ENCODE measurements around the gene TTC28.

TTC28 gene

GRCh38 chr22:28269277-28269676 is 410.4 kb downstream of the TTC28 start:
- no peaks in the 10 kb centered on the region for H3K36me3 ChIP-seq (ENCODE audit: control insufficient read depth in 2 of 2, insufficient read depth in 1 of 2, low read length in 2 of 2)
- CTCF ChIA-PET, result interaction anchor here (0.8 to 1.0 kb wide), 2 partner anchors 40 to 235 kb away, joined by 3 to 5 read pairs; no protein-coding TSS in a partner anchor
- POLR2A ChIA-PET, result no interaction called here
- H3K4me1 ChIP-seq (ENCODE audit: control insufficient read depth, insufficient read depth, low read length), result no peaks in the 10 kb centered on the region
- no peaks in the 10 kb centered on the region for H3K9me3 ChIP-seq (ENCODE audit: control insufficient read depth, insufficient read depth, low read depth, low read length)
- TF ChIP-seq ZBTB21 (tag by site-specific recombination; IDR thresholded peaks at IDR 0.05), result no peak
- TF ChIP-seq GLI2 (tag by site-specific recombination; IDR thresholded peaks at IDR 0.05; ENCODE audit: borderline replicate concordance, low read depth), result no peak
- no peak for TF ChIP-seq ZNF76 (tag by site-specific recombination; IDR thresholded peaks at IDR 0.05; ENCODE audit: borderline replicate concordance, low read depth)
- H3K4me3 ChIP-seq (ENCODE audit: low read depth, low read length), result no peak overlapping the region
- H3K27ac ChIP-seq (ENCODE audit: extremely low read depth, low read depth, low read length), result no peak overlapping the region

GRCh38 chr22:28268850-28269249 is 410.8 kb downstream of the TTC28 start:
- ChIA-PET CTCF (interaction anchor here (0.8 to 1.3 kb wide), 3 partner anchors 16 to 236 kb away, joined by 3 to 5 read pairs (median 4); no protein-coding TSS in a partner anchor), POLR2A (no interaction called here)
- H3K4me1 ChIP-seq (ENCODE audit: control insufficient read depth, insufficient read depth, low read length), result no peaks in the 10 kb centered on the region
- no peaks in the 10 kb centered on the region for H3K9me3 ChIP-seq (ENCODE audit: control insufficient read depth, insufficient read depth, low read depth, low read length)
- H3K36me3 ChIP-seq (ENCODE audit: control insufficient read depth in 2 of 2, insufficient read depth in 1 of 2, low read length in 2 of 2), result no peaks in the 10 kb centered on the region
- H3K4me3 ChIP-seq (ENCODE audit: low read depth, low read length), result no peak overlapping the region
- no peak overlapping the region for H3K27ac ChIP-seq (ENCODE audit: extremely low read depth, low read depth, low read length)
- TF ChIP-seq ZNF121 (tag by site-specific recombination; IDR thresholded peaks at IDR 0.05) (no peak), ZNF660 (tag by site-specific recombination; IDR thresholded peaks at IDR 0.05) (no peak), ZNF548 (tag by site-specific recombination; IDR thresholded peaks at IDR 0.05) (no peak), AEBP2 (tag by site-specific recombination; IDR thresholded peaks at IDR 0.05; ENCODE audit: borderline replicate concordance) (no peak), ZNF426 (tag by site-specific recombination; IDR thresholded peaks at IDR 0.05) (no peak), ZNF302 (tag by site-specific recombination; IDR thresholded peaks at IDR 0.05; ENCODE audit: low read depth) (no peak), BCL6B (tag by site-specific recombination; IDR thresholded peaks at IDR 0.05) (no peak), ZNF10 (tag by site-specific recombination; IDR thresholded peaks at IDR 0.05) (no peak), ZNF239 (tag by site-specific recombination; IDR thresholded peaks at IDR 0.05) (no peak), ZNF596 (tag by site-specific recombination; IDR thresholded peaks at IDR 0.05) (no peak), SALL2 (tag by site-specific recombination; IDR thresholded peaks at IDR 0.05; ENCODE audit: borderline replicate concordance) (no peak), ZSCAN23 (tag by site-specific recombination; IDR thresholded peaks at IDR 0.05) (no peak), ZNF114 (tag by site-specific recombination; IDR thresholded peaks at IDR 0.05) (no peak), ZNF214 (tag by site-specific recombination; IDR thresholded peaks at IDR 0.05; ENCODE audit: borderline replicate concordance) (no peak), ZBTB11 (tag by site-specific recombination; conservative IDR thresholded peaks at IDR 0.05; ENCODE audit: low read depth) (no peak), ZNF169 (tag by site-specific recombination; IDR thresholded peaks at IDR 0.05) (no peak), EGR2 (tag by site-specific recombination; IDR thresholded peaks at IDR 0.05; ENCODE audit: low read depth) (no peak), ZNF610 (tag by site-specific recombination; IDR thresholded peaks at IDR 0.05; ENCODE audit: borderline replicate concordance) (no peak), OSR2 (tag by site-specific recombination; IDR thresholded peaks at IDR 0.05) (no peak), ZNF280D (tag by site-specific recombination; IDR thresholded peaks at IDR 0.05) (no peak)

All from HEK293 (cell line).